Measurements from ENCODE around the gene TANC1.

Gene TANC1

GRCh38 chr2:159275111-159275510, 306.7 kb downstream of the TANC1 start:
- no peak for DNase-seq
- Histone ChIP-seq H3K4me3 (ENCODE audit: control insufficient read depth in 1 of 7, extremely low read depth in 1 of 7, insufficient read depth in 4 of 7, low read depth in 2 of 7, low read length in 6 of 7) (no peak overlapping the region), H3K27me3 (replicated peaks in 2 of 5; ENCODE audit: control insufficient read depth in 4 of 5, insufficient read depth in 5 of 5, low read length in 4 of 5) (no peaks in the 10 kb centered on the region), H3K36me3 (ENCODE audit: control insufficient read depth in 4 of 4, insufficient read depth in 4 of 4, low read length in 3 of 4) (peaks cover 15 to 47% (median 28%) of the 10 kb centered on the region in 4 experiments), H3K27ac (ENCODE audit: insufficient read depth in 1 of 2, low read depth in 1 of 2, low read length in 2 of 2, poor library complexity in 1 of 2, severe bottlenecking in 2 of 2) (no peak overlapping the region), H3K4me1 (ENCODE audit: control extremely low read depth in 1 of 4, control insufficient read depth in 4 of 4, insufficient read depth in 4 of 4, low read length in 3 of 4) (no peaks in the 10 kb centered on the region), H3K9me3 (ENCODE audit: control extremely low read depth in 1 of 5, control insufficient read depth in 4 of 5, insufficient read depth in 2 of 5, low read depth in 1 of 5, low read length in 4 of 5) (peaks cover 0 to 3% (median 0%) of the 10 kb centered on the region in 5 experiments)
- no CpG with 5 or more reads among the region's 1 CpG for WGBS (ENCODE audit: insufficient coverage)
- CTCF ChIA-PET = no interaction called here
- POLR2A ChIA-PET = no interaction called here

- H3K27me3 ChIP-seq (replicated peaks in 2 of 5; ENCODE audit: control insufficient read depth in 4 of 5, insufficient read depth in 5 of 5, low read length in 4 of 5) = no peaks in the 10 kb centered on the region
- H3K9me3 ChIP-seq (ENCODE audit: control extremely low read depth in 1 of 5, control insufficient read depth in 4 of 5, insufficient read depth in 2 of 5, low read depth in 1 of 5, low read length in 4 of 5) = no peaks in the 10 kb centered on the region
- no peak for DNase-seq
- no CpG with 5 or more reads among the region's 2 CpGs for WGBS (ENCODE audit: insufficient coverage)
- H3K4me3 ChIP-seq (ENCODE audit: control insufficient read depth in 1 of 7, extremely low read depth in 1 of 7, insufficient read depth in 4 of 7, low read depth in 2 of 7, low read length in 6 of 7) = no peak overlapping the region
- ChIA-PET POLR2A (no interaction called here), CTCF (no interaction called here)
- H3K4me1 ChIP-seq (ENCODE audit: control extremely low read depth in 1 of 4, control insufficient read depth in 4 of 4, insufficient read depth in 4 of 4, low read length in 3 of 4) = peaks cover 0 to 2% (median under 1%) of the 10 kb centered on the region in 4 experiments
- H3K27ac ChIP-seq (ENCODE audit: insufficient read depth in 1 of 2, low read depth in 1 of 2, low read length in 2 of 2, poor library complexity in 1 of 2, severe bottlenecking in 2 of 2) = no peak overlapping the region
- peaks cover 10 to 35% (median 15%) of the 10 kb centered on the region in 4 experiments for H3K36me3 ChIP-seq (ENCODE audit: control insufficient read depth in 4 of 4, insufficient read depth in 4 of 4, low read length in 3 of 4)
These were observed 311.3 kb downstream of the TANC1 start for GRCh38 chr2:159279700-159280099.

- Histone ChIP-seq H3K4me1 (ENCODE audit: control extremely low read depth in 1 of 4, control insufficient read depth in 4 of 4, insufficient read depth in 4 of 4, low read length in 3 of 4) (peaks cover 4 to 14% (median 8%) of the 10 kb centered on the region in 4 experiments), H3K27ac (ENCODE audit: insufficient read depth in 1 of 2, low read depth in 1 of 2, low read length in 2 of 2, poor library complexity in 1 of 2, severe bottlenecking in 2 of 2) (no peak overlapping the region), H3K9me3 (ENCODE audit: control extremely low read depth in 1 of 5, control insufficient read depth in 4 of 5, insufficient read depth in 2 of 5, low read depth in 1 of 5, low read length in 4 of 5) (no peaks in the 10 kb centered on the region), H3K27me3 (replicated peaks in 2 of 5; ENCODE audit: control insufficient read depth in 4 of 5, insufficient read depth in 5 of 5, low read length in 4 of 5) (no peaks in the 10 kb centered on the region), H3K4me3 (ENCODE audit: control insufficient read depth in 1 of 7, extremely low read depth in 1 of 7, insufficient read depth in 4 of 7, low read depth in 2 of 7, low read length in 6 of 7) (no peak overlapping the region), H3K36me3 (ENCODE audit: control insufficient read depth in 4 of 4, insufficient read depth in 4 of 4, low read length in 3 of 4) (peaks cover 8 to 31% (median 12%) of the 10 kb centered on the region in 4 experiments)
- ChIA-PET CTCF (interaction anchor here (1.3 kb wide), 1 partner anchor 9 kb away, joined by 4 read pairs; no protein-coding TSS in a partner anchor), POLR2A (no interaction called here)
- no peak for DNase-seq
- 100% methylated on average over 3 of the region's 6 CpGs for WGBS (ENCODE audit: insufficient coverage)
These were observed 312.6 kb downstream of the TANC1 start for GRCh38 chr2:159281002-159281401.

All from common myeloid progenitor, CD34-positive (primary cell).